Measurements from ENCODE around the gene SIN3B.
A peak's percentile ranks its signal among the peaks of the same experiment; 100 is the strongest.

Gene SIN3B

GRCh38 chr19:16920816-16921529 is 91.8 kb downstream of the SIN3B start:
- in situ Hi-C loops (cut with HindIII; ENCODE audit: low sequenced_read_pairs): no loop called here
- TF ChIP-seq, protein P1, sequence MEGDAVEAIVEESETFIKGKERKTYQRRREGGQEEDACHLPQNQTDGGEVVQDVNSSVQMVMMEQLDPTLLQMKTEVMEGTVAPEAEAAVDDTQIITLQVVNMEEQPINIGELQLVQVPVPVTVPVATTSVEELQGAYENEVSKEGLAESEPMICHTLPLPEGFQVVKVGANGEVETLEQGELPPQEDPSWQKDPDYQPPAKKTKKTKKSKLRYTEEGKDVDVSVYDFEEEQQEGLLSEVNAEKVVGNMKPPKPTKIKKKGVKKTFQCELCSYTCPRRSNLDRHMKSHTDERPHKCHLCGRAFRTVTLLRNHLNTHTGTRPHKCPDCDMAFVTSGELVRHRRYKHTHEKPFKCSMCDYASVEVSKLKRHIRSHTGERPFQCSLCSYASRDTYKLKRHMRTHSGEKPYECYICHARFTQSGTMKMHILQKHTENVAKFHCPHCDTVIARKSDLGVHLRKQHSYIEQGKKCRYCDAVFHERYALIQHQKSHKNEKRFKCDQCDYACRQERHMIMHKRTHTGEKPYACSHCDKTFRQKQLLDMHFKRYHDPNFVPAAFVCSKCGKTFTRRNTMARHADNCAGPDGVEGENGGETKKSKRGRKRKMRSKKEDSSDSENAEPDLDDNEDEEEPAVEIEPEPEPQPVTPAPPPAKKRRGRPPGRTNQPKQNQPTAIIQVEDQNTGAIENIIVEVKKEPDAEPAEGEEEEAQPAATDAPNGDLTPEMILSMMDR (IDR thresholded peaks at IDR 0.05; ENCODE audit: low read depth, low read length): no peak
- DNase-seq (ENCODE audit: low read depth, low spot score): peak; percentile 85

DNA sequence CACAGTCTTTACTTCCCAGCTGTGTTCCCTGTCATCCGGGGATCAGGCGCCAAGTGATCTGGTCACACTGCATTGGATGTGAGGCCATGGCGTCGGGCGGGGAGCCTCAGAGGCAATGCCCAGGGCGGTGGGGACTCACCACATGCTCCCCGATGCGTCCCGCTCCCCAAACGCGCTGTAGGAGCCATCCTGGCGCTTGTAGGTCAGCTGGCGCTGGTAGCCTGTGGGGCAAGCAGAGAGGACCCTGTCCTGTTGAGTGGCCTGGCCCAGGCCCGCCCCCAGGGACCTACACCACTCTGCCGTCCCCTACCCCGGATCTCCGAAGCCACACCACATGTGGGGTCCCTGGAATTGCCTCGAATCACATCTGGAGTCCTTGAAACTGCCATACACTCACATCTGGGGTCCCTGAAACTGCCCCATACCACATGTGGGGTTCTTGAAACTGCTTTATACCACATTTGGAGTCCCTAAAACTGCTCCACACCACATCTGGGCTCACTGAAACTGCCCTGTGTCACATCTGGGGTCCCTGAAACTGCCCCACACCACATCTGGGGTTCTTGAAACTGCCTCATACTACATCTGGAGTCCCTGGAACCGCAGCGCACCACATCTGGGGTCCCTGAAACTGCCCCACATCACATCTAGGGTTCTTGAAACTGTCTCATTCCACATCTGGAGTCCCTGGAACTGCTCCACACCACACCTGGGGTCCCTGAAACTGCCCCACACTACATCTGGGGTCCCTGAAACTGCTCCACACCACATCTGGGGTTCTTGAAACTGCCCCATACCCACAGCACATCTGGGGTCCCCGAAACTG is 92.8 kb downstream of the SIN3B start:
- DNase-seq (ENCODE audit: low read depth, low spot score): no peak
- H3K4me3 ChIP-seq (ENCODE audit: low read depth, low read length): no peak overlapping the region
- in situ Hi-C loops (cut with HindIII; ENCODE audit: low sequenced_read_pairs): no loop called here
- TF ChIP-seq, protein P1 (IDR thresholded peaks at IDR 0.05; ENCODE audit: low read depth, low read length): no peak

More at GRCh38 chr19:16920816-16921529, 91.8 kb downstream of the SIN3B start:
- no peak overlapping the region for H3K4me3 ChIP-seq (ENCODE audit: low read depth, low read length)

DNA sequence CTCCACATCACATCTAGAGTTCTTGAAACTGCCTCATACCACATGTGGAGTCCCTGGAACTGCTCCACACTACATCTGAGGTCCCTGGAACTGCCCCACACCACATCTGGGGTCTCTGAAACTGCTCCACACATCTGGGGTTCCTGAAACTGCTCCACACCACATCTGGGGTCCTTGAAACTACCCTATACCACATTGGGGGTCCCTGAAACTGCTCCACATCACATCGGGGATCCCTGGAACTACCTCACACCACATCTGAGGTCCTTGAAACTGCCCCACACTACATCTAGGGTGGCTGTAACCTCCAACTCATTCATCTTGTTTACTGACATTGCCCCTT is 93.4 kb downstream of the SIN3B start:
- no peak for DNase-seq (ENCODE audit: low read depth, low spot score)
- in situ Hi-C loops (cut with HindIII; ENCODE audit: low sequenced_read_pairs): no loop called here
- TF ChIP-seq, protein P1 (IDR thresholded peaks at IDR 0.05; ENCODE audit: low read depth, low read length): no peak
- H3K4me3 ChIP-seq (ENCODE audit: low read depth, low read length): no peak overlapping the region

- no peak for DNase-seq (ENCODE audit: low read depth, low spot score)
- TF ChIP-seq, protein P1 (IDR thresholded peaks at IDR 0.05; ENCODE audit: low read depth, low read length): no peak
- no peak overlapping the region for H3K4me3 ChIP-seq (ENCODE audit: low read depth, low read length)
- in situ Hi-C loops (cut with HindIII; ENCODE audit: low sequenced_read_pairs): no loop called here
These were observed 93.8 kb downstream of the SIN3B start for GRCh38 chr19:16922949-16923348.

GRCh38 chr19:16927883-16928282 is 98.7 kb downstream of the SIN3B start:
- DNase-seq (ENCODE audit: low read depth, low spot score): no peak
- TF ChIP-seq, protein P1 (IDR thresholded peaks at IDR 0.05; ENCODE audit: low read depth, low read length): no peak
- in situ Hi-C loops (cut with HindIII; ENCODE audit: low sequenced_read_pairs): no loop called here
- H3K4me3 ChIP-seq (ENCODE audit: low read depth, low read length): no peak overlapping the region

DNA sequence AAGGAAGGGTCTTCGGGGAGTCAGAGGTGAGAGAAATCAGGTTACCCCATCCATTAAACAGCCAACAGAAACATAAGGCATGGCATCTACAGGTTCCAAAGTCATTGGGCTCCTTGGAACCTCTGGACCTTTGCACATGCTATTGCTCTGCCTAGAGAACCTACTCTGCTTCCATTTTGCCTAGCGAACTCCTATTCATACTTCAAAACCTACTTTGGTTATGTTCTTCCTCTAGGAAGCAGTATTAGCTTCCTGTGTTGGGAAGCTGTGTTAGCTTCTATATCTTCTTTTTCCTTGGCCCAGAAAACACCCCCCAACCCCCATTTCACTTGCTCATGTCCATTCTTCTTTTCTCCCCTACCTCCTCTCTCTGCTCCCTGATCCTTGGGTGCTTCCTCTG is 99.2 kb downstream of the SIN3B start:
- no peak for DNase-seq (ENCODE audit: low read depth, low spot score)
- TF ChIP-seq, protein P1 (IDR thresholded peaks at IDR 0.05; ENCODE audit: low read depth, low read length): no peak
- in situ Hi-C loops (cut with HindIII; ENCODE audit: low sequenced_read_pairs): no loop called here

More for the DNA sequence above, 99.2 kb downstream of the SIN3B start:
- H3K4me3 ChIP-seq (ENCODE audit: low read depth, low read length): no peak overlapping the region
